Superior temporal gyrus (tissue), 1 donor: ENCODE data around the gene OR6K3.

Source experiments
- DNase-seq: peaks from one replicate; pipeline ENCODE4 v3.0.0-alpha.2; 2016; ENCODE audit errors: extremely low spot score

The OR6K3 gene

DNA sequence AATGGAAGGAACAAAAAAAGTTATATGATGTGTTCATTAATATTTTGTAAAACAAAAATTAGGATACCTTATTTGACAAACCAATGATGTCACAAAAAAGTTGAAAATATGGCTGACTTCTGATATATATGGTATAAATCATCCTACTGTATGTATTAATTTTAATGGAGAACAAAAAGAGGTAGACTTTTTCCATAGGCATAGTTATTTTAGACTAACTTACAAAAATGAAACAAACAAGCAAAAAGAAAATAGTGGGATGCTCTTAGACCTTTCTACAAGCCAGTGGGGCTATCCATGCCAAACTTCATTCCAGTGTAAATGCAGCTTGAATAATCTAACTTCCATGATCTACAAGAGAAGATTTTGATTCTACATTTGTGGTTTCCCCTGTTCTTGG is 33.5 kb downstream of the OR6K3 start:
- DNase-seq = no peak

- DNase-seq = no peak
Measured at GRCh38 chr1:158686111-158687009, 34.2 kb downstream of the OR6K3 start, which contains the start of gene SPTA1. Gene SPTA1 (minus strand): TSS chr1:158686715. CDS start chr1:158686517, 198 bp downstream.

DNA sequence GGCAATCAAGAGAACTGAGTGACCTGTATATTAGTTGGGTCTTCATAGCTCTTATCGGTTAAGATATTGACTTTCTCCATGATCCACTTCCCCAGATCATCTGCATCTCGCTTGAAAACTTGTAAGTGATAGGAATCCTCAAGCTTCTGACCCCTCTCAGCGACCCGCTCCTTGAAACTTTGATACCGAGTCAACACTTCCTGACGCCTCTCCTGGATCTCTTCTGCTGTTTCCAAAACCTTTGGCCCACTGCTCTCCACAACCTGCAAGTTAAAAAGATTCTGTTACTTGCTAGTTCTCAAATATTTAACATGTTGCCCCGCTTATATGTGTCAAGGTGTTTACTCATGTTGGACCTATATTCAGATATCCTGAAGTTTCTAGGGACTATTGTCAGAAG is 35.4 kb downstream of the OR6K3 start:
- no peak for DNase-seq

GRCh38 chr1:158681606-158682005 is 38.9 kb downstream of the OR6K3 start:
- no peak for DNase-seq

DNA sequence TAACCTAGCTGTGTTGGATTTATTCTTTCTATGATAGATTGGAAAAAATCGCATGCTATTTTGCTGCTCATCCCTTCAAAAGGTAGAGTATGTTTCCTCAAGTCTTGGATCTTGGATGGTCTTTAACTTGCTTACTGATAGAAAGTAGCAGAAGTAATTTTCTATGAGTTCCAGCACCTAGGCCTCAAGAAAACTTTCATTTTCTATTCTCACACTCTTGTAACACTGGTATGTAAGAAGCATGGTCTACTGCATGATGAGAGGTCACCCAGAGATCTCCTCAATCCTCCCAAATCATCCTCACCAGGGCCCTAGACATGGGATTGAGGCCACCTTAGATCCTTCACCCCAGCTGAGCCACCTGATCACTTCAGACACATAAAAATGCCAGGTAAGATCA is 41.2 kb downstream of the OR6K3 start:
- no peak for DNase-seq

DNA sequence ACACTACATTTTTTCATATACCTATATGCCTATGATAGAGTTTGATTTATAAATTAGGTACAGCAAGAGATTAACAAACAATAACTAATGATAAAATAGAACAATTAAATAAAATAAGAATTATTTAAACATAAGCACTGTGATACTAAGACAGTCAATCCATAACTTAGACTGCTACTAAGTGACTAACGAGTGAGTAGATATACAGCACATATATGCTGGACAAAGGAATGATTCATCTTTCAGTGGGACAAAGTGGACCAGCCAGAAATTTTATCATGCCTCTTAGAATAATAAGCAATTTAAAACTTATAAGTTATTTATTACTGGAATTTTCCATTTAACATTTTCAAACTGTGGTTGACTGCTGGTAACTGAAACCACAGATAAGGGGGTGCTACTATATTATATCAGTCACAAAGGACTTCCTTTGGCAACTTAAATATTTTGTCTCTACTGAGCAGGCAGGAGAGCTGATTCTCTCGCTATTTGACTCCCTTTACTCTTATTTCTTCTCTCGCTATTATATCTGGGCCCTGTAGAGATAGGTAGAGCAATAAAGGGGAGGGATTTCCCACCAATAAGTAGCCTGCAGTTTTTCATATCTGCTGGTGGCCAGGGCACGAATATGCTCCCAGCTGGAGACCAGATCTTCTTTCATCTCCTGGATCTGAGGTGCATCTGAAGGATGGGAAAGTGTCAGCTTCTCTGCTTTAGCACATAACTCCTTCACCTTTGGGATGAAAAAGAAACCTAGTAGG is 44.8 kb downstream of the OR6K3 start:
- no peak for DNase-seq

- no peak for DNase-seq
Measured at GRCh38 chr1:158674302-158674701, 46.2 kb downstream of the OR6K3 start.
